Stimulated activated naive B cell treated with anti-CD40 and anti-IgM and Interleukin-4, amounts not matched to agents 10 μg/mL and 1 μg/mL and 100 μg/mL, for 72 hours (primary cell): ENCODE measurements around the gene CPLX4.

ENCODE experiments used
- ATAC-seq, 2 donors: fragments of 150-1000 bp; cut with Tn5 transposase; replicated peaks; 2 replicates each; pipeline ENCODE4 v1.10.0; 2021; ENCODE audit warnings: moderate library complexity in 1 of 2
- DNase-seq: peaks from one replicate; pipeline ENCODE4 v3.0.0; 2021
- H3K27ac Mint-ChIP-seq: one replicate; pipeline ENCODE4 v1.8.0; 2022; ENCODE audit warnings: mild to moderate bottlenecking, mixed read lengths
- H3K27me3 Mint-ChIP-seq, 2 donors: one replicate each; pipeline ENCODE4 v1.8.0; 2022; ENCODE audit warnings: mixed read lengths in 2 of 2
- H3K36me3 Mint-ChIP-seq, 2 donors: one replicate each; pipeline ENCODE4 v1.8.0; 2022; ENCODE audit warnings: mixed read lengths in 2 of 2, mild to moderate bottlenecking in 1 of 2
- H3K4me1 Mint-ChIP-seq, 2 donors: one replicate each; pipeline ENCODE4 v1.8.0; 2022; ENCODE audit warnings: mixed read lengths in 2 of 2, mild to moderate bottlenecking in 1 of 2
- H3K4me3 Mint-ChIP-seq, 2 donors: one replicate each; pipeline ENCODE4 v1.8.0; 2022; ENCODE audit warnings: mild to moderate bottlenecking in 2 of 2, mixed read lengths in 2 of 2, moderate library complexity in 1 of 2
- H3K9me3 Mint-ChIP-seq, 2 donors: one replicate each; pipeline ENCODE4 v1.8.0; 2022; ENCODE audit warnings: mixed read lengths in 2 of 2, mild to moderate bottlenecking in 1 of 2

CPLX4 gene

GRCh38 chr18:59318460-59319050 lies at the start of gene CPLX4:
Gene CPLX4, minus strand, starts transcription at chr18:59318649. Its CDS starts 187 bp downstream, at chr18:59318462.
- H3K4me3 Mint-ChIP-seq: no peak within 1 kb of the TSS
- H3K36me3 Mint-ChIP-seq: no peaks in the 10 kb centered on the region
- no peaks in the 10 kb centered on the region for H3K9me3 Mint-ChIP-seq
- DNase-seq (no peak), ATAC-seq (no peak)
- no peaks in the 10 kb centered on the region for H3K4me1 Mint-ChIP-seq
- H3K27me3 Mint-ChIP-seq: peaks cover 15 to 21% of the 10 kb centered on the region in 2 donors
- H3K27ac Mint-ChIP-seq: no peak within 1 kb of the TSS

- Mint-ChIP-seq H3K36me3 (peaks cover 2 to 4% of the 10 kb centered on the region in 2 donors), H3K4me3 (no peak overlapping the region), H3K9me3 (no peaks in the 10 kb centered on the region), H3K4me1 (peaks cover 9 to 22% of the 10 kb centered on the region in 2 donors), H3K27me3 (no peaks in the 10 kb centered on the region), H3K27ac (no peak overlapping the region)
- DNase-seq (no peak), ATAC-seq (no peak)
These were observed 41.9 kb upstream of the CPLX4 start for GRCh38 chr18:59360381-59360780.

- peak overlapping the region; percentile 62 to 86 for H3K4me3 Mint-ChIP-seq
- H3K9me3 Mint-ChIP-seq: no peaks in the 10 kb centered on the region
- no peaks in the 10 kb centered on the region for H3K27me3 Mint-ChIP-seq
- no peak overlapping the region for H3K27ac Mint-ChIP-seq
- H3K4me1 Mint-ChIP-seq: peaks cover 9 to 25% of the 10 kb centered on the region in 2 donors
- DNase-seq: no peak
- ATAC-seq: peak in 1 of 2 donors; percentile 9
- peaks cover 4 to 6% of the 10 kb centered on the region in 2 donors for H3K36me3 Mint-ChIP-seq
These were observed 41.1 kb upstream of the CPLX4 start for GRCh38 chr18:59359576-59359952.

- peaks cover 9 to 25% of the 10 kb centered on the region in 2 donors for H3K4me1 Mint-ChIP-seq
- peak; percentile 96 to 97 for ATAC-seq
- no peaks in the 10 kb centered on the region for H3K9me3 Mint-ChIP-seq
- peak within 1 kb of the TSS; percentile 86 to 91 for H3K4me3 Mint-ChIP-seq
- H3K27me3 Mint-ChIP-seq: no peaks in the 10 kb centered on the region
- peak; percentile 91 for DNase-seq
- peaks cover 4 to 6% of the 10 kb centered on the region in 2 donors for H3K36me3 Mint-ChIP-seq
- peak within 1 kb of the TSS; percentile 93 for H3K27ac Mint-ChIP-seq
These were observed 40.5 kb upstream of the CPLX4 start, which contains the start of gene LMAN1 for GRCh38 chr18:59358712-59359575. Gene LMAN1, minus strand, starts transcription at chr18:59359265. Its CDS starts 21 bp downstream, at chr18:59359244.

- H3K4me1 Mint-ChIP-seq: peaks cover 9 to 25% of the 10 kb centered on the region in 2 donors
- H3K9me3 Mint-ChIP-seq: no peaks in the 10 kb centered on the region
- H3K36me3 Mint-ChIP-seq: peaks cover 4 to 8% of the 10 kb centered on the region in 2 donors
- no peak for ATAC-seq
- DNase-seq: no peak
- H3K4me3 Mint-ChIP-seq: peak overlapping the region; percentile 86 to 91
- H3K27ac Mint-ChIP-seq: peak overlapping the region; percentile 93
- no peaks in the 10 kb centered on the region for H3K27me3 Mint-ChIP-seq
These were observed 39.9 kb upstream of the CPLX4 start for GRCh38 chr18:59358414-59358711.

GRCh38 chr18:59357928-59358327 lies 39.5 kb upstream of the CPLX4 start:
- H3K36me3 Mint-ChIP-seq: peaks cover 8 to 12% of the 10 kb centered on the region in 2 donors
- no peak for ATAC-seq
- no peak for DNase-seq
- no peaks in the 10 kb centered on the region for H3K27me3 Mint-ChIP-seq
- peak overlapping the region; percentile 93 for H3K27ac Mint-ChIP-seq
- no peaks in the 10 kb centered on the region for H3K9me3 Mint-ChIP-seq
- H3K4me3 Mint-ChIP-seq: peak overlapping the region; percentile 86 to 91
- peaks cover 9 to 25% of the 10 kb centered on the region in 2 donors for H3K4me1 Mint-ChIP-seq

GRCh38 chr18:59354731-59355130 lies 36.3 kb upstream of the CPLX4 start:
- H3K36me3 Mint-ChIP-seq: peaks cover 29 to 32% of the 10 kb centered on the region in 2 donors
- H3K27me3 Mint-ChIP-seq: no peaks in the 10 kb centered on the region
- peaks cover 13 to 35% of the 10 kb centered on the region in 2 donors for H3K4me1 Mint-ChIP-seq
- ATAC-seq (no peak), DNase-seq (no peak)
- no peaks in the 10 kb centered on the region for H3K9me3 Mint-ChIP-seq
- H3K4me3 Mint-ChIP-seq: no peak overlapping the region
- no peak overlapping the region for H3K27ac Mint-ChIP-seq

GRCh38 chr18:59353079-59353680 lies 34.7 kb upstream of the CPLX4 start:
- Mint-ChIP-seq H3K4me3 (no peak overlapping the region), H3K4me1 (peaks cover 12 to 32% of the 10 kb centered on the region in 2 donors), H3K27ac (no peak overlapping the region), H3K27me3 (no peaks in the 10 kb centered on the region), H3K36me3 (peaks cover 33 to 44% of the 10 kb centered on the region in 2 donors), H3K9me3 (no peaks in the 10 kb centered on the region)
- ATAC-seq: no peak
- DNase-seq: no peak

GRCh38 chr18:59352250-59352855 lies 33.9 kb upstream of the CPLX4 start:
- Mint-ChIP-seq H3K4me3 (no peak overlapping the region), H3K27ac (peak overlapping the region; percentile 63), H3K36me3 (peaks cover 33 to 50% of the 10 kb centered on the region in 2 donors), H3K27me3 (no peaks in the 10 kb centered on the region), H3K9me3 (no peaks in the 10 kb centered on the region), H3K4me1 (peaks cover 8 to 24% of the 10 kb centered on the region in 2 donors)
- DNase-seq (no peak), ATAC-seq (peak; percentile 23 to 36)

- Mint-ChIP-seq H3K36me3 (peaks cover 59 to 81% of the 10 kb centered on the region in 2 donors), H3K27me3 (no peaks in the 10 kb centered on the region), H3K9me3 (peaks cover 27 to 31% of the 10 kb centered on the region in 2 donors), H3K4me3 (no peak overlapping the region), H3K27ac (no peak overlapping the region), H3K4me1 (peaks cover 10 to 17% of the 10 kb centered on the region in 2 donors)
- ATAC-seq (no peak), DNase-seq (no peak)
These were observed 27.1 kb upstream of the CPLX4 start for GRCh38 chr18:59345556-59345955.

- DNase-seq: no peak
- H3K27me3 Mint-ChIP-seq: no peaks in the 10 kb centered on the region
- H3K27ac Mint-ChIP-seq: no peak overlapping the region
- no peak overlapping the region for H3K4me3 Mint-ChIP-seq
- peaks cover 64 to 86% of the 10 kb centered on the region in 2 donors for H3K36me3 Mint-ChIP-seq
- H3K4me1 Mint-ChIP-seq: peaks cover 10 to 17% of the 10 kb centered on the region in 2 donors
- ATAC-seq: no peak
- H3K9me3 Mint-ChIP-seq: peaks cover 27 to 33% of the 10 kb centered on the region in 2 donors
These were observed 26.5 kb upstream of the CPLX4 start for GRCh38 chr18:59344996-59345395.

GRCh38 chr18:59343926-59344325 lies 25.5 kb upstream of the CPLX4 start:
- no peak overlapping the region for H3K4me3 Mint-ChIP-seq
- peaks cover 70 to 92% of the 10 kb centered on the region in 2 donors for H3K36me3 Mint-ChIP-seq
- no peak overlapping the region for H3K27ac Mint-ChIP-seq
- peaks cover 27 to 33% of the 10 kb centered on the region in 2 donors for H3K9me3 Mint-ChIP-seq
- peaks cover 10 to 17% of the 10 kb centered on the region in 2 donors for H3K4me1 Mint-ChIP-seq
- H3K27me3 Mint-ChIP-seq: no peaks in the 10 kb centered on the region
- DNase-seq (no peak), ATAC-seq (no peak)

- Mint-ChIP-seq H3K4me3 (no peak overlapping the region), H3K36me3 (peaks cover 85 to 94% of the 10 kb centered on the region in 2 donors), H3K27me3 (no peaks in the 10 kb centered on the region), H3K9me3 (peaks cover 27 to 33% of the 10 kb centered on the region in 2 donors), H3K4me1 (peaks cover 10 to 17% of the 10 kb centered on the region in 2 donors), H3K27ac (no peak overlapping the region)
- ATAC-seq (no peak), DNase-seq (no peak)
These were observed 22.4 kb upstream of the CPLX4 start for GRCh38 chr18:59340817-59341216.

GRCh38 chr18:59340312-59340711 lies 21.9 kb upstream of the CPLX4 start:
- ATAC-seq (no peak), DNase-seq (no peak)
- Mint-ChIP-seq H3K9me3 (peaks cover 27 to 33% of the 10 kb centered on the region in 2 donors), H3K27me3 (no peaks in the 10 kb centered on the region), H3K4me3 (no peak overlapping the region), H3K36me3 (peaks cover 84 to 94% of the 10 kb centered on the region in 2 donors), H3K27ac (no peak overlapping the region), H3K4me1 (peaks cover 10 to 17% of the 10 kb centered on the region in 2 donors)
